H9 (cell line): Measurements from ENCODE around the gene HEATR5B. TPM values are rescaled to one million over a fixed set of nuclear protein-coding genes. Genes with fewer than 3 reads are reported as not detected.
"Not testable (repeated sequence)": the region's sequence is repeated elsewhere in the genome, so short reads cannot be mapped to it uniquely, and the experiment has no call there.

Experiments used
- DNase-seq: peaks from one replicate; pipeline ENCODE4 v3.0.0-alpha.2; 2017
- H2AFZ ChIP-seq: one replicate; pipeline ENCODE4 v1.6.1; 2013; ENCODE audit warnings: mild to moderate bottlenecking, low read length, control low read depth, moderate library complexity
- H2AK5ac ChIP-seq: 2 replicates; pipeline ENCODE4 v1.6.1; 2013; ENCODE audit warnings: low read length, control low read depth, mixed read lengths; ENCODE audit not compliant: insufficient read length
- H2BK120ac ChIP-seq: one replicate; pipeline ENCODE4 v1.6.1; 2013; ENCODE audit warnings: low read depth, mild to moderate bottlenecking, low read length, control low read depth, inconsistent platforms; ENCODE audit not compliant: poor library complexity, severe bottlenecking
- H2BK12ac ChIP-seq: 2 replicates; pipeline ENCODE4 v1.6.1; 2013; ENCODE audit warnings: low read length, control low read depth, mixed read lengths, low read depth; ENCODE audit not compliant: insufficient read length
- H2BK15ac ChIP-seq: 2 replicates; pipeline ENCODE4 v1.6.1; 2013; ENCODE audit warnings: low read depth, low read length, control low read depth
- H2BK20ac ChIP-seq: one replicate; pipeline ENCODE4 v1.6.1; 2013; ENCODE audit warnings: low read depth, mild to moderate bottlenecking, low read length, control low read depth, inconsistent platforms; ENCODE audit not compliant: poor library complexity, severe bottlenecking
- H2BK5ac ChIP-seq: 2 replicates; pipeline ENCODE4 v1.6.1; 2013; ENCODE audit warnings: low read length, control low read depth, mixed read lengths; ENCODE audit not compliant: insufficient read length
- H3K14ac ChIP-seq: 2 replicates; pipeline ENCODE4 v1.6.1; 2013; ENCODE audit warnings: low read length, control low read depth; ENCODE audit not compliant: insufficient read depth
- H3K18ac ChIP-seq: 2 replicates; pipeline ENCODE4 v1.6.1; 2013; ENCODE audit warnings: low read depth, mild to moderate bottlenecking, mixed read lengths, low read length, control low read depth; ENCODE audit not compliant: insufficient read length
- H3K23ac ChIP-seq: 2 replicates; pipeline ENCODE4 v1.6.1; 2013; ENCODE audit warnings: low read length, control low read depth, mixed read lengths, low read depth; ENCODE audit not compliant: insufficient read length
- H3K23me2 ChIP-seq: 2 replicates; pipeline ENCODE4 v1.6.1; 2013; ENCODE audit warnings: low read depth, mild to moderate bottlenecking, mixed read lengths, low read length, control low read depth; ENCODE audit not compliant: insufficient read length, poor library complexity, severe bottlenecking
- H3K27ac ChIP-seq: 2 replicates; pipeline ENCODE4 v1.5.1; 2013; ENCODE audit warnings: low read length, control low read depth, mixed read lengths, low read depth; ENCODE audit not compliant: insufficient read length
- H3K27me3 ChIP-seq: 2 replicates; pipeline ENCODE4 v1.6.1; 2013; ENCODE audit warnings: low read length, control low read depth, inconsistent platforms; ENCODE audit not compliant: insufficient read depth
- H3K4ac ChIP-seq: 2 replicates; pipeline ENCODE4 v1.6.1; 2013; ENCODE audit warnings: low read depth, mild to moderate bottlenecking, control low read depth, inconsistent platforms, low read length, moderate library complexity
- H3K4me1 ChIP-seq: 2 replicates; pipeline ENCODE4 v1.6.1; 2013; ENCODE audit warnings: low read length, control low read depth, inconsistent platforms; ENCODE audit not compliant: insufficient read depth
- H3K4me2 ChIP-seq: 2 replicates; pipeline ENCODE4 v1.6.1; 2013; ENCODE audit warnings: low read length, control low read depth, mixed read lengths; ENCODE audit not compliant: insufficient read length, insufficient read depth
- H3K56ac ChIP-seq: 2 replicates; pipeline ENCODE4 v1.6.1; 2013; ENCODE audit warnings: low read depth, mild to moderate bottlenecking, mixed read lengths, low read length, control low read depth; ENCODE audit not compliant: insufficient read length
- H3K79me1 ChIP-seq: 2 replicates; pipeline ENCODE4 v1.6.1; 2013; ENCODE audit warnings: low read depth, mild to moderate bottlenecking, moderate library complexity, low read length, control low read depth, inconsistent platforms; ENCODE audit not compliant: insufficient read depth, poor library complexity, severe bottlenecking
- H3K79me2 ChIP-seq: 2 replicates; pipeline ENCODE4 v1.6.1; 2013; ENCODE audit warnings: low read length, control low read depth, inconsistent platforms; ENCODE audit not compliant: insufficient read depth
- H3K9ac ChIP-seq: 2 replicates; pipeline ENCODE4 v1.6.1; 2013; ENCODE audit warnings: low read length, control low read depth, mixed read lengths; ENCODE audit not compliant: insufficient read length; ENCODE audit errors: extremely low read depth
- H3K9me3 ChIP-seq: one replicate; pipeline ENCODE4 v1.6.1; 2013; ENCODE audit warnings: low read depth, low read length, inconsistent platforms; ENCODE audit not compliant: control insufficient read depth
- H3T11ph ChIP-seq: one replicate; pipeline ENCODE4 v1.6.1; 2013; ENCODE audit warnings: mild to moderate bottlenecking, low read length, control low read depth, inconsistent platforms
- H4K20me1 ChIP-seq: one replicate; pipeline ENCODE4 v1.6.1; 2013; ENCODE audit not compliant: control insufficient read depth, insufficient read length, insufficient read depth
- H4K5ac ChIP-seq: 2 replicates; pipeline ENCODE4 v1.6.1; 2013; ENCODE audit warnings: low read depth, mild to moderate bottlenecking, mixed read lengths, low read length, control low read depth; ENCODE audit not compliant: insufficient read length
- H4K8ac ChIP-seq: replicated peaks from 2 replicates; pipeline ENCODE4 v1.6.1; 2013; ENCODE audit warnings: low read length, control low read depth, mixed read lengths, low read depth; ENCODE audit not compliant: insufficient read length
- H4K91ac ChIP-seq: 2 replicates; pipeline ENCODE4 v1.6.1; 2013; ENCODE audit warnings: low read depth, mild to moderate bottlenecking, moderate library complexity, mixed read lengths, low read length, control low read depth; ENCODE audit not compliant: insufficient read length
- H3K27ac Mint-ChIP-seq, 3 experiments: 2 replicates in 2 of 3; 3 replicates in 1 of 3; pipeline ENCODE4 v1.8.0; 2020 to 2021; ENCODE audit warnings: mixed read lengths in 3 of 3, mild to moderate bottlenecking in 1 of 3, moderate library complexity in 1 of 3
- H3K27me3 Mint-ChIP-seq: 2 replicates; pipeline ENCODE4 v1.8.0; 2021; ENCODE audit warnings: low read depth, mild to moderate bottlenecking, moderate library complexity, mixed read lengths
- H3K36me3 Mint-ChIP-seq, 3 experiments: 2 replicates in 2 of 3; 3 replicates in 1 of 3; pipeline ENCODE4 v1.8.0; 2020 to 2021; ENCODE audit warnings: low read depth in 3 of 3, mixed read lengths in 3 of 3; ENCODE audit not compliant: insufficient read depth in 1 of 3
- H3K4me1 Mint-ChIP-seq, 2 experiments: 2 replicates each; pipeline ENCODE4 v1.8.0; 2020; ENCODE audit warnings: mixed read lengths in 2 of 2
- H3K4me3 Mint-ChIP-seq, 2 experiments: 2 replicates in 1 of 2; 3 replicates in 1 of 2; pipeline ENCODE4 v1.8.0; 2020 to 2021; ENCODE audit warnings: mild to moderate bottlenecking in 2 of 2, mixed read lengths in 2 of 2, moderate library complexity in 1 of 2
- H3K9me3 Mint-ChIP-seq, 2 experiments: 2 replicates in 1 of 2; 3 replicates in 1 of 2; pipeline ENCODE4 v1.8.0; 2020; ENCODE audit warnings: mild to moderate bottlenecking in 2 of 2, mixed read lengths in 2 of 2, moderate library complexity in 1 of 2
- CTCF ChIP-seq: fragments of 200-600 bp; sonication (generic); conservative IDR thresholded peaks from 3 replicates; pipeline ENCODE4 v1.8.0; 2021; ENCODE audit warnings: antibody characterized with exemption, mild to moderate bottlenecking
- WGBS: extraction: QIAGEN DNeasy Blood & Tissue Kit; methylation state at CpG from one replicate; pipeline ENCODE4 v1.1.7; 2013; ENCODE audit warnings: missing lambda C conversion rate, low lambda C conversion rate, mixed read lengths; ENCODE audit not compliant: insufficient read length; ENCODE audit errors: extremely low coverage; 5-methylcytosine and 5-hydroxymethylcytosine counted together
- total RNA-seq: library from RNA; stranded (reverse); gene quantifications from 2 replicates; pipeline ENCODE4 v1.2.1, GENCODE V29; 2021

The HEATR5B gene
- total RNA-seq, 1 experiment from 2014 or later = 14.0 TPM

DNA sequence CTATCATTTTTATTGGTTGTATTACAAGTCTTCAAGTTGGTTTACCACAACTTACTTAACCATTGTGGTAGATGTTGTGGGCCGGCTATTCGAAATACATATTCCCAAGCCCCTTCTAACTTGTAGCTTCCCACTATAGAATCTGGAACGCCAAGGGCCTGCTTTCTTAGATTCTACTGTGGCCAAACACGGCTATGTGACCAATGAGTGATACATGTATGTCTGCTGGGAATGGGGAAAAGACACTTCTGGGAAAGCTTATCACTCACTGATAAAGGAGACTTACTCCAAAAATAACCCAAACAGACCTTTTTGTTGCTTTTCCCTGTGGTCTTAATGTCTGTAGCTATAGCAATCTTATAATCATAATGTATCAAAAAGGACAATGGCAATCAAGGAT is 142.3 kb downstream of the HEATR5B start:
- H3K27ac ChIP-seq = no peak overlapping the region
- H4K91ac ChIP-seq = no peak overlapping the region
- DNase-seq = no peak
- H2BK15ac ChIP-seq = no peak overlapping the region
- H4K8ac ChIP-seq = no peak overlapping the region
- H3K27ac Mint-ChIP-seq = no peak overlapping the region
- no peak overlapping the region for H2AK5ac ChIP-seq
- H3K23me2 ChIP-seq = no peaks in the 10 kb centered on the region
- H3K56ac ChIP-seq = no peak overlapping the region
- no peaks in the 10 kb centered on the region for H3K9me3 ChIP-seq
- H2BK120ac ChIP-seq = no peak overlapping the region
- no peak overlapping the region for H3K9ac ChIP-seq
- H3K79me2 ChIP-seq = peaks cover 1% of the 10 kb centered on the region; the same call in 1 of the 2 replicates
- H3K18ac ChIP-seq = no peak overlapping the region
- H2BK12ac ChIP-seq = no peak overlapping the region
- no peaks in the 10 kb centered on the region for H4K20me1 ChIP-seq
- no peaks in the 10 kb centered on the region for H3K27me3 Mint-ChIP-seq
- no peak overlapping the region for H3K4ac ChIP-seq
- H3T11ph ChIP-seq = no peak overlapping the region
- H3K36me3 Mint-ChIP-seq = no peaks in the 10 kb centered on the region; a peak in 2 of 7 replicates
- H2AFZ ChIP-seq = no peak overlapping the region
- H3K4me1 Mint-ChIP-seq = no peaks in the 10 kb centered on the region
- no peak for TF ChIP-seq CTCF
- H2BK20ac ChIP-seq = no peak overlapping the region
- H4K5ac ChIP-seq = no peak overlapping the region
- whole genome bisulfite sequencing = no CpG with 5 or more reads among the region's 4 CpGs
- H2BK5ac ChIP-seq = no peak overlapping the region
- no peak overlapping the region for H3K14ac ChIP-seq
- H3K4me2 ChIP-seq = no peak overlapping the region
- peaks cover 3% of the 10 kb centered on the region for H3K79me1 ChIP-seq
- H3K9me3 Mint-ChIP-seq = no peaks in the 10 kb centered on the region
- no peaks in the 10 kb centered on the region for H3K4me1 ChIP-seq
- H3K4me3 Mint-ChIP-seq = no peak overlapping the region
- no peaks in the 10 kb centered on the region for H3K27me3 ChIP-seq
- H3K23ac ChIP-seq = no peak overlapping the region

DNA sequence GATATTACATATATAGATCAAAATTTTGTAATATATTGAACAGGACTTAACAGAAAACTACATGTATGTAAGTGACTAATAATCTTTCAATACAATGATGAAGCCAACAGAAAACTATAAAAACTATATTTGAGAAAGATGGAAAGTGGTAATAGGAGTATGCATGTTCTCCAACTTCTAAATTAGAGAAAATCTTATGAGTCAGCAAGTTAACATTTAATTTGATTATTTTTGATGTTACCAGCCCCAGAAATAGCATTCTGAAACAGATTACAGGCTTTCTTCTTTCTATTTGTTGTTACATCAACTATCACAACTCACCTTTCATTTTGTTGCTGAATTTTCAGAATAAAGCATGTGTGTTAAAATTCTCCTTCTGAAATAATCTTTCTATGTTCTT is 147.6 kb downstream of the HEATR5B start:
- not testable (repeated sequence) for H2BK5ac ChIP-seq, H3K36me3 Mint-ChIP-seq, H3K4me3 Mint-ChIP-seq, H3K9ac ChIP-seq, H3K79me2 ChIP-seq, H4K91ac ChIP-seq, H3K27me3 Mint-ChIP-seq, H3K4me1 Mint-ChIP-seq, H4K8ac ChIP-seq, H2BK15ac ChIP-seq, H3K4me1 ChIP-seq, H2AK5ac ChIP-seq, H3K4ac ChIP-seq, H2BK120ac ChIP-seq, H3K27me3 ChIP-seq, H3K56ac ChIP-seq, H2BK12ac ChIP-seq, H3K9me3 ChIP-seq, H4K20me1 ChIP-seq, H3K79me1 ChIP-seq, H3K23me2 ChIP-seq, H3K9me3 Mint-ChIP-seq, H4K5ac ChIP-seq, H2AFZ ChIP-seq, H2BK20ac ChIP-seq, H3K27ac ChIP-seq, H3T11ph ChIP-seq, H3K14ac ChIP-seq, H3K4me2 ChIP-seq, H3K18ac ChIP-seq, H3K23ac ChIP-seq, DNase-seq
- H3K27ac Mint-ChIP-seq = peak overlapping the region in 1 of 3 experiments; percentile 70; a peak in 1 of 7 replicates
